Medulla oblongata (tissue), 1 donor: ENCODE measurements around the gene DIDO1.

ENCODE experiments used
- DNase-seq: peaks from one replicate; pipeline ENCODE4 v3.0.0-alpha.2; 2015; ENCODE audit errors: extremely low spot score

DIDO1 gene

DNA sequence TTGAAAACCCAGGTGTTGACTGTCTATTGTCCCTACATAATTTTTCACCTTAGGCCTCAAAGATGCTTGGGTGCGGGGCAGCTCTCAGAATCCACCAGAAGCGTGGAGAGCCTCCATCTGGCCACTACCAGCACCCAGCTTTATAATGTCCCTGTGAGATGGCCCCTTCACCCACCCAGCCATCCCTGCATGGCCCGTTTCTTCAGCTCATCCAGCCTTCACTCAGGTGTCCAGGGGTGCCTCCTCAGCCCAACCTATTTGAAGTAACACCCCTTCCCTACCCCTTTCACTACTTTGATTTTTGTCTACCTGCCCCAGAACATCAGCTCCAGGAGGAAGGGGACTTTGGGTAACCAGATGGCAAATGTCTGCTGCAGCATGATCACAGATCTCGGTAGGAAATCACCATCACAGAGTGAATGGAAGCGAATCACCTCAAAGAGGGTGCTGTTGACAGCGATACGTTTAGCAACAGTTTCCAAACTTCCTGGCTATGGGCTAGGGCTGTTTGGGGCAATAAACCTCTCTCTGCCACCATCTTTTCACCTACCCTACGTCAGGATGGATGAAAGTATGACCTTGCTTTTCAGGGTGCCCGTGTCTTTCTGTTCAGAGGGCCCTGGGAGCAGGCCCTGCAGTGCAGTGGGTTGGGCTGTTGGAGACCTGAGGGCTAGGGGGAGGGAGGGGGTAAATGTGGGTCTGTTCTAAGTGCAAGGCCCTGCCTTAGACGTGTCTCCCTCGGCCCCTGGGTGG, 25.0 kb upstream of the DIDO1 start:
- DNase-seq, result no peak

DNA sequence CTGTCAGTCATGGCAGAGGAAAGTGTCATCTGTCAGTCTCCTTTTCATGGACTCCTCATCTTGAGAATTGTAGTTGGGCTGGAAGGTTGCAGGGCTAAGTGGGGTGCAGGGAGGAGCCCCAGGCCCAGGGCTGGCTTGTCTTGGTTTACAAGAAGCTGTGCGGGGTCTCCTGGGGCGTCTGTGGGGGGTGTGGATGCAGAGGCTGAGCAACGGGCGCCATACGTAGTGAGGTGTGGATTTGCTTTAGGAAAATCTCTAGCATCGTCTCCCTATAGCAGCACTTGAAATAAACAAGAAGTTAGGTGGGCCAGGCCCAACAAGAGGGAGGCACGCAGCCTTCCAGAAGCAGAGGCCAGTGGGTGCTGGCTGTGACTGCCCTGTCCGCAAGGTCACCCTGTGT, 24.4 kb upstream of the DIDO1 start:
- no peak for DNase-seq

DNA sequence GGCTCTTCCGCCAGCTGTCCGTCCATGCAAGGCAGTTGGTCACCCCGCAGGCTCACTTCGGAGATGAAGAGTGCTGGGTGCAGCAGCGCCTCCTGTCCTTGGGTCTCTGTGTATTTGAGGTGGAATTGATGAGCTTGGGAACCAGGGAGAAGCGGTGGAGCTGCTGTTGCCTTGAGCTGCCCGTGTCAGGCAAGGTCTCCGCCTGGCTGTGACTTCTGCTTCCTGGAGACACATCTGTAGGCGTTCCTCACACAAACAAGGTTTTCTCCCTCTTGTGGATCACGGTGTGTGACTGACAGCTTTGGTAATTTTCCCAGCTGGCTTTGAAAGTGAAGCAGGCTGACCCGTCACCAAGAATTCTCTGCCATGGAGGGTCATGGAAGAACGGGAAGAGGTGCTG, 23.7 kb upstream of the DIDO1 start:
- no peak for DNase-seq

DNA sequence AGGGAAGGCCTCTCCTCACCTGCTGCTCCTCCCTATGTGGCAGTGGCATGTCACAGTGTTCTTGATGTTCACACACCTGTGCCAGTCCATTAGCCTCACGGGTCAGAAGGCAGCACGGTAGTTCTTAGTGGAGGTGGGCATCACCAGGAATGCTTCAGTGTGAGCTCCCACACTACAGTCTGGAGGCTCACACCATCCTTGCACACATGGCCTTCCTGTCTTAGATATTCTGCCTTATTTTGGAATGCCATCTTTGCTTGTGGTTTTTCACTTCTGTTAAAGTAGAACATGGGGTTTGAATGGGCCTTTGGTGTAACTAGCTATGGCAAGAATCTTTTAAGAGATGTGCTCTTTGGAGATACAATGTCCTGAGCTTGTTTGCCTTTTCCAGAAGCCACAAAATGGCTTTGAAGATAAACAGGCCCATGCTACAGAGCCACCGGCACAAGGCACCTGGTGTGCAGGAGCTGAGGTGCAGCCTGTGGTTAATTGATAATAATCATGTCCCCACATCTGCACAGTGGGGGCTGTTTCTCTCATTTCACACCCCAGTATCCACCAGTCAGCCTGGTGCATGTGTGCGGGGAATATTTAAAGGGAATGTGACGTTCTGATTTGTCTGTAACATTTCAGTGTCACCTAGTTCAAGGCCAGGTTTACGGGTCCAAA, 23.0 kb upstream of the DIDO1 start:
- no peak for DNase-seq

DNA sequence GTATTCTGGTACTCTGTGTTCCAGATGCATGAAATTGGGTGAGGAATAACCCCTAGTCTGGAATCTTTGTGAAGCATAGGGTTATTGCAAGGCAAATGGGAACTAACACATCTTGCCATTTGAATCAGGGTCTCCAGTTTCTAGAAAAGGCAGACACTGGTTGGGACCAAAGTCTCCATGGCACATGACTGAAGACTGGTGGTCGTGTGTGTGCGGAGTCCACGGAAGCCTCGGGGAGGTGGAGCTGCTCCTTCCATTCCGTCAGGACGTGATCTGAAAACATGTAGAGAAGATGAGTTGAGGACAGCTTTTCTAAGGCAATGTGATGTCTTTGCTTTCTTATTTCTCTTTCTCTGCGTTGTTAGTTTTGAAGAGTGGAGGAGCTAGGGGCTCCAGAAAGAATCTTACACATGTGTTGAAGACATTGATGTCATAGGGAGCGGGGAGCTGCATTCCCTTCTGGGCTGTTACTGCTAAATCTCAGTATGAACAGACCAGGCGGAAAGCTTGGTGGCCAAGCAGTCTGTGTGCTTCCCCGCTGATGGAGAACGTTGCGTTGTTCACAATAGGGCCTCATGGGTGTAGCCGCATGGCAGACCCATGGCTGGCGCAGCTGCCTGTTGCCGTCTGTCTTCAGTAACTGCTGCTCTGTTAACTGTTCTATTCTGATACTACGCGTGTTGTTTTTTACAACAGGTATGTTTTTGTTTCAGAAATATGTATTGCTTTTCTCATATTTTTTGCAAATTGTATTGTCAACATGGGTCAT, 21.4 kb upstream of the DIDO1 start:
- DNase-seq, result no peak

DNA sequence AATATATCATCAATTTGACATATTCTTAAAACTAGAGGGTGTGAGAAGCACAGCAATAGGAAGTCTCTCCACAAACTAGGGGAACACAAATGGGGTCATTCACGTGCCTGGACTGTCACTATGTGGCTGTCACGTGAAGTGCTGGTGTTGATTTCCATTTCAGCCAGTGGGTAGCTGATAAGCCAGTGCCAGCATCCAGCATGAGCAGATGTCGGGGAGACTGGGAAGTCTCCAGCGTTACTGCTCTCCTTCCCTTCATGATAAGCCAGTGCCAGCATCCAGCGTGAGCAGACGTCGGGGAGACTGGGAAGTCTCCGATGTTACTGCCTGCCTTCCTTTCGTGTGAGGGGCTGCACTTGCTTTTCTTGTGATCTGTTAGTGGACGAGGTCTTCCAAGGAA, 20.6 kb upstream of the DIDO1 start:
- no peak for DNase-seq

DNA sequence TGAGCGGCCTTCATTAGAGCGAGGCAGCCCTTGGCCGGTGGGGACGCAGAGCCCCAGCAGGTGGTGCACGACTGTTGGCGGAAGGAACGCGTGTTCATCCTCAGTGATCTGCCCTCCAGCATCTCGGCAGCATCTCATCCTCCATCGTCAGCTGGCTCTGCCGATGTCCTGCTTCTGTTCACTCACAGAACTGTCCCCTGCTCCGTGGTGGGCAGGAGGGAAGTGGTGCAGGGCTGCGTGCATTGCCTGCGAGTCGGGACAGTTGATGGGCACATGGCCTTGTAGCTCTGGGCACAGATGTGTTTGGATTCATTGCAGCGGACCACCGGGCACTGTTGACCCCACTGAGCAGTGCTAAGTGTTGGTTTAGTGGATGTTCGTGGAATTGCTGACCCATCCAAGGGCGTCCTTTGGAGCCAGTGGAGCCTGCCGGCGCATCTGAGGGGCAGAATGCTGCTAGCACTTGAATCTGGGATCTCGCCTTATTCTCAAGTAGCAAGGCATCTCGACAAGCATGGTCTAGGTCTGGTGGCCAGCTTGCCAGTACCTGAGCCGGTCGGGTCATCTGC, 19.6 kb upstream of the DIDO1 start:
- DNase-seq, result no peak

DNA sequence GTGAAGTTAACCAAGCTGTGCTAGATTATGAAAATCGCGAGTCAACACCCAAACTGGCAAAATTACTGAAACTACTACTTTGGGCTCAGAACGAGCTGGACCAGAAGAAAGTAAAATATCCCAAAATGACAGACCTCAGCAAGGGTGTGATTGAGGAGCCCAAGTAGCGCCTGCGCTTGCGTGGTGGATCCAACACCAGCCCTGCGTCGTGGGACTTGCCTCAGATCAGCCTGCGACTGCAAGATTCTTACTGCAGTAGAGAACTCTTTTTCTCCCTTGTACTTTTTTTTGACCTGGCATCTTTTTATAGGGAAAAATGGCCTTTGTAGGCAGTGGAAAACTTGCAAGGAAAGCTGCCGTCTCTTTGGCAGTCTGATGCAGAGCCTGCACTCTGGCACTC, 18.4 kb upstream of the DIDO1 start:
- no peak for DNase-seq

DNA sequence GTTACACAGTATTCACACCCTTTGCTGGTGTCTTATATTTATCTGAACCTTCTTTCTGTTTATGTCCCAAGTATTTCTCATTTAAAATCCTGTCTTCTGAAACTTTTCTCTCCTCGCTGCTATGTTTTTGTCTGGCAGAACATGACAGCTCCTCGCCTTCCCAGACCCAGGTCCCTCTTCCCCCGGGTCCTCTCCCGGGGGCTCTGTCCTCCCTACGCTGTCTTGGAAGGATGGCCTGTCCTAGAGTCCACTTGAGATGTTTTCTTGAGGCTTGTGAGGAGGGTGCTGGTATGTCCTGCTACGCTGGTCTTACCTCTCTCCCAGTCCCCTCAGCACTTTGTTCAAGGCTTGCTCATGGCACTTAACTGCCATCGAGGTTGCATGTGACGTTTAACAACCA, 17.9 kb upstream of the DIDO1 start:
- no peak for DNase-seq

DNA sequence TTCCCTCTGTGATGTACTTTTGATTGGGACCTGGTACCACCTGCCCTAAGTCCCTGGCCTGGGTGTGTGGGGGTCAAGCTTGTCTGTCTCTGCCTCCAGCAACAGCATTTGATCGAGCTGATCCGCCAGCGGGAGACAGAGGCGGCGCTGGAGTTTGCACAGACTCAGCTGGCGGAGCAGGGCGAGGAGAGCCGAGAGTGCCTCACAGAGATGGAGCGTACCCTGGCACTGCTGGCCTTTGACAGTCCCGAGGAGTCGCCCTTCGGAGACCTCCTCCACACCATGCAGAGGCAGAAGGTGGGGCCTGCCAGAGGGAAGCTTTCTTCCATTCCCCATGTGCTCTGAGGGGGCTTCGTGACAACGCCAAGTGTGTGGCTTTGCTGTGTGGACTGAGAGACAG, 17.1 kb upstream of the DIDO1 start:
- no peak for DNase-seq

DNA sequence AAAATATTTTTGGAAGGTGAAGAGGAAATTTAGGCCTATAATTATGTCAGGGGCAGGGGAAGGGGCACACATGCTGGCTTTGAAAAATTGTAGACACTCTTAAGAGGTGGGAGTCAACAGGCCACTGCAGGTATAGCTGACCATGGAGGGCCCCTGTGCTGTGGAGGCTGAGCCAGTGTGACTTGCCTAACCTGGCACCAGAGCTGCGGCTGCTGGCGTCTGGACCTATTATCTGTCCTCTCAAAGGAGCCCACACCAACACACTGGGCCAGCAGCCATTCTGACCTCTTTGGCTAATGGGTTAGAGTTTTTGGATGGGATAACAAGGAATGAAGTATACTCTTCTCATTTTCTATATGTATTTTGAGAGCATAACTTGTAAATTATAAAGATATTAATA, 16.2 kb upstream of the DIDO1 start:
- DNase-seq, result no peak

DNA sequence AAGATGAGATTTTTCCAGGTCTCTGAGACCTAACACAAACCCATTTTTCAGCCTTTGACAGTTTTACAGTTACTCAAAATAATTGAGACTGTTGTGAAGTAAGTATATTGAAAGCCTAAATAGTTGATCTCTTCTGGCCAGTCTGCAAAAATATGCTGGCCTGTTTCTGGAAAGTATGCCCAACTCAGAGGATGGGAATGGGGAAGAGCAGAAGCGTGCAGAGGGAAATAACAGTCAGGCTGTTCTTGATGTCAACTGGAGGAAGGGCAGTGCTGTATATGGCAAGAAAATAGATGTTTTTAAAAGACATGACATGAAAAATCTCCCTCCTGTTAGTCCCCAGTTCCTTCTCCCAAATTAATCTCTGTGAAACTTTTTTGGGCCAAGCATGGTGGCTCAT, 15.5 kb upstream of the DIDO1 start:
- DNase-seq, result no peak

DNA sequence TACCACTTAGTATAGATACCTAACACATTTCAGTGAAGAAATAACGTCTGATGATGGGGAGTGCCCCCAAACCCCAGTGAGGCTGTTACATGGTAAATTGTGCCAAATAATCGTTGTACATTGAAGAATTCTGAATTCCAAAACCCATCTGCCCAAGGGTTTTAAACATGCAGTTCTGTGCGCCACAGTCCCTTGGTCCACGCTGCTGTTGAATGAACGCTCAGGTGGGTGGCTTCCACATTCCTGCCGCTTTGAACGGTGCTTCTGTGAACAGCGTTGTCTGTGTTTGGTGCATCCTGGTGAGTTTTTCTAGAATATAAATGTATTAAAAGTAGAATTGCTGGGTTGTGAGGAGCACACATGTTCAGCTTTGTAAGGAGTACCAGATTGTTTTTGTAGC, 14.6 kb upstream of the DIDO1 start:
- no peak for DNase-seq

DNA sequence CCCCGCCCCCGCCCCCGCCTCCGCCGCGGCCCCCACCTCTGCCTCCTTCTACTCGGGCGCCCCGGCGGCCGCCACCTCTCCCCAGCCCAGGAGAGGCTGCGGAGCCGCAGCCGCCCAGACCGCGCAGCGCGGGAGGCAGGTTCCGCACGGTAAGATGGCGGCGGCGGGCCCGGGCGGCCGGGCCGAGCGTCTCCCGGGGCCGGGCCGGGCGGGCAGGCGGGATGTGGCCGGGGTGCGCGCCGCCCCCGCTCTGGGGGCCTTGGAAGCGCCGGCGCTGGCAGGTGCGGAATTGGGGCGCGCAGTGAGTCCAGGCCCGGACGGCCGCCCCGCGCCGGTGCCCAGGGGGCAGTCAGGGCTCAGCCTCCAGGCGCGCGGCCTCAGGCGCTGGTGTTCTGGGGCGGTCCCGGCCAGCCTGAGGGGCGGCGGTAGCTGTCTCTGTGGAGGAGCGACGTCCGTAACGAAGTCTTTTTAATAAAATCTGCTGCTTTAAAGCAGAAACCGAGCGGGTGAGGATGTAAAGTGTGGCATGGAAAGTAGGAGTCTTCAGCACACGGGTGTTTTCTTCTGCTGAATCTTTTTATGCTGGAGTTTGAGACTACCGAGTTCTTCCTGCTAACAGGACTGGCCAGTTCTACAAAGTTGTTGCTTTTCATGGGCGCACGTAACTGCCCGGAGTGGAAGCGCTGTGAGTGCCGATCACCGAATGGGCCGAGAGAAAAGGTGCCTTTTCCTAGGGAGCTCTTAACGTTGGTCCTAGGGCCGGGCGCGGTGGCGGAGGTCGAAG, 12.0 kb upstream of the DIDO1 start, which contains the start of gene GID8:
TSS of gene GID8 (plus strand) at position 43 of the 784 bp plus-strand sequence. CDS start 3,356 bp downstream, outside the sequence.
- peak; percentile 34 for DNase-seq

DNA sequence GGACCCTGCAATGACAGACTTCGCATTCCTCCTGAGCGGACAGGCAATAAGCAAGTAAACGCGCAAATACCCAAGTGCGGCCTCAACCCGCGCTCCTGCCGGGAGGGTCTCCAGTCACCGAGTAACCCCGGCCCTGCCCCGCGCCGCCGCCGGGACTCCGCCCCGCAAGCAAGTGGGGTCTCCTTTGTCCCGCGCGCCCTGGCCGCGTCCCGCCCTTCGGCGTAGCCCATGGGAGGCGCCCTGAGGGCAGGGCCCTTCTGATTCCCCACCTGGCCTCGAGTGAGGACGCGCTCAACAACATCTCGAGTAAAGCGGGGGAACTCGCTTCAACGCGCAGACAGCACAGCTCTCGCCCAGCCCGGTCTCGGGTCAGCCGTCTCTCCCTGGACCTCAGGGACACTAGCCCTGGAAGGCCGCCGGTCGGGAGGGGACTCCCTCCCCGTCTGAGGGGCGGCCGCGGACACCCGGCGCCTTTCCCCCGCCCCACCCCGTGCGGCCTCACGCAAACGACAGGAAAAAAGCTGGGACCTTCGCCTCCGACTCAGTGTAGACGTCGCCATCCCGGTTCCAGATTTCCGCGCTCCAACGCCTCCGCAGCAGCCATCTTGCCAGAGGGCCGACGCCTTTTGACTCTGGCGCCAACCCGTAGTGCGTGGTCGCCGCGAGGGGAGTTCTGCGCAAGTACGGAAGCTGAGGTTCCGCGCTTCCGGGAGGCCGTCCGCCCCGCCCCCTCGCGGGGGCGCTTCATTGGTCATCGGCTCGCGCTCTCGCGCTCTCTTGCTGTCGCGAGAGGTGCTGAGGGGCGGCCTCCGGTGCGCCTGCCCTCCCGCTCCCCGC, 11.2 kb upstream of the DIDO1 start:
- peak; percentile 95 for DNase-seq

DNA sequence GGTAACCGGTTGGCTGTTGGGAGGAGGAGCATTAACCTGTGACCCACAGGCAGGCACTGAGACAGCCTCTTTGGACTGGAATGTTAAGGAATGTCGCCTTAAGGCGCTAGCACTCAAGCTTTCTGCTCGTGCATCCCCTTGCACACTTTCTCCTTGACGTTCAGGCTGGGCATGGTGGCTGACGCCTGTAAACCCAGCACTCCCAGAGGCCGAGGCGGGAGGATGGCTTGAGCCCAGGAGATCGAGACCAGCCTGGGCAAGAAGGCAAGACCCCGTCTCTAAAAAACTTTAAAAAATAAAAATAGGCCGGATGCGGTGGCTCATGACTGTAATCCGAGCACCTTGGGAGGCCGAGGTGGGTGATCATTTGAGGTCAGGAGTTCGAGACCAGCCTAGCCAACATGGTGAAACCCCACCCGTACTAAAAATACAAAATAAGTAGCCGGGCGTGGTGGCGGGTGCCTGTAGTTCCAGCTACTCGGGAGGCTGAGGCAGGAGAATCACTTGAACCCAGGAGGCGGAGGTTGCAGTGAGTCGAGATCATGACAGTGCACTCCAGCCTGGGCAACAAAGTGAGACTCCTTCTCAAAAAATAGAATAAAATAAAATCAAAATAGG, 9.8 kb upstream of the DIDO1 start:
- DNase-seq, result no peak

DNA sequence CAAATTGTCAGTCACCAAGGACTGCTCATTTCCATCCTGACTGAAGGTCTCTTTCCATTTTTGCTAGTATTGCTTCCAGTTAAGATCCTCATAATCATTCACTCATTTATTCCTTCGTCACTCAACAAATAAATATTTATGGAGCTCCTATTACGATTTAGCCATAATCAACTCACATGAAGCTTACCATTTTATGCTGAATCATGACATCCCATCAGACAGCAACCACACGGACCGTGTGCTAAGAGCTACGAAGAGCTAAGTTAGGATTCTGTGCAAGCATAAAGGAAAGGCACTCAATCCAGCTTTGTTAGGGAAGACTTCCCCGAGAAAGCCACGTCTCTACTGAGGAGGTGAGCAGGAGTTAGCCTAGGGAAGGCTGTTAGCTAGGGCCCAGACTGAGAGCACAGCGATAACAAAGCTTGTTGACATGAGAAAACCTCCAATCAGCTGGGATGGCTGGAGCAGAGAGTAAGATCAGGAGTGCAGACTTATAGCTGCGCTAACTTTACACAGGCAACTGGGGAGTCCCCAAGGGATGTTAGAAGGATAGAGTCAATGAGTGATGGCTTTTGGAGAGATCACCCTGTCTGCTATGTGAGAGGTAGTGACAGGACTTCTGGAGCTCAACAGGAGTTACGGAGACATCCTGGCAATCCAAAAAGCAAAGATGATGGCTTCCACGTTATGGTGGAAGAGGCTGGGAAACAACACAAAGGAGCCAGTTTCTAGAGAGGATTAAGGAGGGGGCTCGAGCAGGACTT, 9.1 kb upstream of the DIDO1 start:
- DNase-seq, result no peak

DNA sequence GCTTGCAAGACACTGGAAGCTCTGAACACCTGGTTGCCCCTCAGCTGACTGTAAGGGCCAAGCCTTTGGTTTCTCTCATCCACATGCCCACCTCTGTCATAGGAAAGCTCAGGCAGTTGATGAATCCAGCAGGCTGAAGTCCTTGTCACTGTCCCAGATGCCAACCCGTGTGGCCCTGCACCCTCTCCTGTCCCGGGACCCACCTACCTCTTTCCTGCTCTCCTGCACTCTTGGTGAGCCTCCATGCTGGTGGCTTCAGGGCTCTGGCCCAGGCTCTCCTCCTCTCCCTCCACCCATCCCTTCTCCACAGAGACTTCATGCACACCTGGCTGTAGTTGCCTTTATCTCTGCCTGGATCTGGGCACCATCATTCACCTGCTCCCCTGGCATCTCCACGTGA, 7.7 kb upstream of the DIDO1 start:
- no peak for DNase-seq

DNA sequence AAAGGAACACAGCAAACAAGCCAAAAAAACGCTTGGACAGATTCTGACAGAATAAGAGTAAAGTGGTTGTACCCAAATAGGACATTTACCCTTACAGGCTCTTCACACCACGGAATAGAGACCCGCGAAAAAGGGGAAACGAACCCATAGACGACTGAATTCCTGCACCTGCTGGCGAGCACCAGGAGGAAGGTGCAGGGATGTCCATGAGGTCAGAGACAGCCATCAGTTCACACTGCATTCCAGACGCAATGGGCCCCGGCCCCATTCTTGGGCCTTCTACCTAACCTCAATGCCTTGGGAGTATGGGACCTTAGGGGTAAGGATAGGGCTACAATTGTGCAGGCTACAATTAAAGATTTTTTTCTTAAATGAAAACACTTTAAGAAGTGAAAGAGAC, 5.2 kb upstream of the DIDO1 start:
- DNase-seq, result no peak
